GM21619 (cell line): ENCODE results near the gene TFAP2A.

Source experiments
- ATAC-seq: cut with Tn5 transposase; IDR thresholded peaks from one replicate; pipeline ENCODE4 v1.9.1; 2021; ENCODE audit not compliant: unreplicated experiment

TFAP2A gene

DNA sequence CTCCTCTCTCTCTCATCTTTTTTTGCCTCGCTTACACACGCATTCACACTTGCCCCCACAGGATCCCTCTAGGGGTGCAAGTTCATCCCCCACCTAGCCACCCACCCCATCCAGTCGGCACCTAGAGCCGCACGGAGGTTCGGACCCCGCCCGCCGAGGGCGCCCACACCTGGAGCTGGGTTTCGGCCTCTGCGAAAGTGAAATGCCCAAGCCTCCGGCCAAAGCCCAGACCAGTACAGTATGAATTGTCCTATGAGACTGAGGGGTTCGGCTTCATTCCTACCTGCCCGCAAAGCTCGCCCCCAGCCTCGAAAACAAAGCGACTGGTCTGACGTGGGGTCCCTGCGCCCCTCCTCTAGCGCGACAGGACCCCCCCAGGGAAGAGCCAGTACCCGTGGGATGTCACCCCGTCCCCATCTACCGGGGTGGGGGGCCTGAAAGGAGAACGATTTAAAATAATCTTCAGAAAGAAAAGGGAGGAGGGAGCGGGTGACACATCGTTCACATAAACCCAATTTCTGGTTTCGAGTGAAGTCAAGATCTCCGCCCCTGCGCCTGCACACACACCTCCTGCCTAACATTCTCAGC is 1.5 kb downstream of the TFAP2A start:
- ATAC-seq: no peak

DNA sequence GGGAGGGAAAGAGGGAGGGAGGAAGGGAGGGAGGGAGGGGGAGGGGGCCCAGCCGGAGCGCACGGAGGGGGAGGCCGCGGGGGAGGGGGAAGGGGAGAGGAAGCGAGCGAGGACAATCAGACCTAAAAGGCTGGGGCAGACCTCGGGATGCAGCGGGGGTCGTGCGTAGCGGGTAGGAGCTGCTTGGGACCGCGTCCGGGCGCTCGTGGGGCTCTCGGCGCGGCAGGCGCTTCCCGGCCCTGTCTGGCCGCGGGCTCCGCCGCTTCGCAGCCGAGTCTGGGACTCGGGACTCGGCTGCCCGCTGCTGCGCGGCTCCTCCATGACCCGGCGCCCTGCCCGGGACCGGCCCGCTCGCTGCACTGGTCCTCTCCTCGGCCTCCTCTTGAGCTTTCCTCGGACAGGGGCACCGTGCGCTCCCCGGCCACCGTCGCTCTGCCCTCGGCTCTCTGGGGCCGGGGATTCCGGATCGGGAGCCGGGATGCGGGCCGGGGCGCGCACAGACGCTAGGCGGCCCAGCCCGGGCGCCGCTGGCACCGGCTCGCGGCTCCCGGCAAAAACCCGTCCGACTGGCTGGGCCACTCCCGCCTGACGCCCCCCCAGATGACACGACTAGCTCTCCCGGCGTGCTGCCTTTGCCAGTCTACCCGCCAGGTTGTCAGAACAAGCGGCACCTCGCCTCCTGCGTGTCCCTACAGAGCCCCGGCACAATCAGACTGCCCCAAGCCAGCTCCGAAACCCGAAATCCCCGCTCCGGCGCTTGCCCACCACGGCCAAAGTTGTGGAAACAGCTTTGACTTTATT is 2.2 kb downstream of the TFAP2A start:
- peak; percentile 30 for ATAC-seq

DNA sequence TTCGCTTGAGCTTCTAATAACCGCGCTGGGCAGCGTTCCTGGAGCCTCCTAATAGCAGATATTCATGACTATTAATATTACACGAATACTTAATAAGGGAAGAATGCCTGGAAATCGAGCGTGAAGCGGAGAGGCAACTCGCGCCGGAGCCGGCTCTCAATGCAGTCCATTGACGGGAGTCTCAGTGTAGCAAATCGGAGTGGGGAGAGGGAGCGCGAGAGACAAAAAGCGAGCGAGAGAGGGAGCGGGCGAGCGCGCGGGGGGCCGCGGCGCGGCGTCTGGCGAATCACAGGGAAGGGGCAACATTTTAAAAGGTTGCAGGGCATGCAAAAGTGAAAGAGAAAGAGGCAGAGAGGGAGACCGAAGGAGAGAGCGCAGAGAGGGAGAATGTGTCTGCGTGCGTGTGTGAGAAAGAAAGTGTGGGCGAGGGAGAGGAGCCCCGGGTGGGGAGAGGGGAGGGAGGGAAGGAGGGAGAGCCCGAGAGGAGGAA is 2.9 kb downstream of the TFAP2A start:
- peak; percentile 48 for ATAC-seq

DNA sequence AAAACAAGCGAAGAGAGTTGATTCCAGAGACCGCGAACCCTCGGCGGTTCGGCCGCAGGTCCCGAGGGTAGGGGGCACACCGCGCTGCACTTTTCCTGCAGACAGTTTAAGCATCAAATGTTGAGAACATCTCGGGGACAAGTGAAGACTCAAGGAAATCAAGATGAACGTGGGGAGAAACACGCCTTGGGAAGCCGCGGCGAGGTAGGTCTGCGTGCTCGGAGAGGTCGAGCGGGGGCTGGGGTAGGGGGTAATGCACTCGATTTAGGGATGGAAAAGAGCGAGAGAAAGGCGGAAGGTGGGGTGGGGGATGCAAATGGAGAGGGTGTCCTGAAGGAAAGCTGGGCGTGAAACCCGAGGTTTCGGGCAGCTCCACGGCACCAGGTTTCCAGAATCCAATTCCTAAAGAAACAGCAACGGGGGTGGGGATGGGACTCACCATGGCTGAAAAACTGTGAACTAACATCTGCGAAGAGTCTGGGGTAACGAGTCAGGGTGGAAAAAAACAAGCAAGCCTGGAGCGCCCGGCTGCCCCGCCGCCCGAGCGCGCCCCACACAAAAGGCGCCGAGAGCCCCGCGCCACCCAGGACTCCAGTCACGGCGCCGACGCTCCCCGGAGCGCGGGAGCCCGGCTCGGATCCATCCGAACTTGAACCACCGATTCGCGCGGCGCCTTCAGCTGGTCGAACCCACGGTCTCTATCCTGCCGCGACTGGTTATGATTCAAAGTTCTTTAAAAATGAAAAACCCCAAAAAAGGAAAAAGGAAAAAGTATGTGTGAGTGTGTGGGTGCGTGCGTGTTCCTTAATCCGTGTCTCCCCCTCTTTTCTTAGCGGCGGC is 3.5 kb downstream of the TFAP2A start:
- ATAC-seq: no peak

DNA sequence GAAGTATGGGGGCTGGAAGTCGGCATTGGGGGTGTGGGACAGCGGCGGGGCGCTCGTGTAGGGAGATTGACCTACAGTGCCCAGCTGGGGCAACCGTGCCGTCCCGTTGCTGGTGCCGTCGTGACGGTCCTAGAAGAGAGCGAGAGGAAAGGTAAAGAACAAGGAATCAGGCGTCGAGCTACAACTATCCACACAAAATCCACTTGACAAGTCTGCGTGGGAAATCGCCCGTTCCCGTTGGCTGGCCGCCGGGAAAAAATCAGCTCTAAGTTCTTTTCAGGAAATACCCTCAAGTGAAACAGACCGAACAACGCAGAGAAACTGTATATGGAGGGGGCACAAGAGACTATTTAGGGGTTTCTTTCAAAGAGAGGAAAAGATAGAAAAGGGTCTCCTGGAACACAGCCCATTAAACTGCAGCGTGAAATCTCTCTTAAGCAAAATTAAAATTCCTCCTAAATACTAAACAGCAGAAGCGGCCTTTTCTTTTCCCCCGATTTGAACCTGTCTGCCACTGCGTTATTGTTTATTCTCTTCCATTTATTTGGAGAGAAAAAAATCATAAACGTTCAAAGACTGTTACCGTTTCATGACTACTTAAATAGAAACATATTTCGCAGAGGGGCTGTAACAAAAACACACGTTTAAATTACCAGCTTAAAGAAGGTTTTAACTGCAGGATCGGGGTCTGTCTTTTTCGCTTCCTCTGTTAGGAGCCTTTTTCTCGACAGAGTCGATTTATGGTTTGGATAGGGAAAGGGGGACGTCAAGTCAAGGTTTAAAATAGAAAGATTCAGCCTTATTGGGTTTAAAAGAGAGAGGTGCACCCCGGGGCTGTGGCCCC is 4.4 kb downstream of the TFAP2A start:
- no peak for ATAC-seq

DNA sequence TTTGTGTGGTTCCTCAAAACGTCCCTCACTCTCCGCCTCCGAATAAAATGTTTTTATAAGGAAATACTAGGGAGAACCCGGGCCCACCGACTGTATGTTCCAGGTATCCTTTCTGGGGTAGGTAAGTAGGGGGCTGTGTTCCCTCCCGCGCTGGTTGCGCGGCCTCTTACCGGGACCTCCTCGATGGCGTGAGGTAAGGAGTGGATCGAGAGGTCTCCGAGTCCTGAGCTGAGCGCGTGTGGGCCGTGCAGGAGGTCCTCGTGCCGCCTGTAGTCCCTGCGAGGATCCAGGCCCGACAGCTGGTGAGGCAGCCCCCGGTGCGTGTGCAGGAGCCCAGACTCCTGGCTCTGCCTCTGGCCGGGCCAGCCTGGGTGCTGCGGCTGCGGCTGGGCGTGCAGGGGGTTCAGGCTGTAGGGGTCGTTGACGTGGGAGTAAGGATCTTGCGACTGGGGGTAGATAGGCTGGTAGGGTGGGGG is 5.1 kb downstream of the TFAP2A start:
- no peak for ATAC-seq

DNA sequence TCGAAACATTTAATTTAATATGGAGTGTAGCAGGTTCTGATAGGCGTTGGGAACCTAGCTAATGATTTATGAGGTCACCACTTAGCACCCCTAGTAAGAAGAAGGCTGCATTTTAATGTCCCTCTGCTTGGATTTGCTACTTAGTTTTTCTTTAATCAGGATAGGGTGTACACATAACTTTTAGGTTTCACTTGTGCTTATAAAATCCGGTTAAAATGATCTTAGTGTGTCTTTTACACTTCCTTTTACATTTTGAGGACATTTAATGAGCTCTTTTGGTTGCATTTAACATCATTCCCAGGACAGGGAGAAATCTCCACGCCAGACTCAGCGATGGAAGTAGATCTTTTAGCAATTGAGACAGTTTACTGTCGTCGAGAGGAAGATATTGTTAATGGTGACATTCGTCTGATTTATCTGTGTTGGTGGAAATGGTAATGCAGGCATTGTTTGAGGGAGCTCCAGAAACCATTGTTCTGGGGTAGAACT is 5.6 kb downstream of the TFAP2A start:
- ATAC-seq: no peak

DNA sequence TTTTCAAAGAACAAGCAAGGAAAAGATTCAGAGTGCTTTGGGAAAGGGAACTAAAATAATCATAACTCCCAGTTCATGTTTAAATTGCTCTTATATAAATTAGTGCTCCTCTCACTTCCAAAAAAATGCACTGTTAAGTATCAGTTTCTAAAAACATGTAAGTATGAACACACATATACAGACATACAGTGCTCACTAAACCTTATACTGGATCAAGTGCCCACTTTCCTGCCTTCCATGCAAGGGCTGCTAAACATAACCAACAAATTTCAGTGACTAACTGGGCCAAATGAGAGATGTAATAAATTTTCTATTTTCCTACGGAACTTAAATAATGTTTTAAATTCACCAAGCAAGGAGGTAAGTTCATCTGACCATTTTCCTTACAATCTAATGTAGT is 6.4 kb downstream of the TFAP2A start:
- no peak for ATAC-seq

DNA sequence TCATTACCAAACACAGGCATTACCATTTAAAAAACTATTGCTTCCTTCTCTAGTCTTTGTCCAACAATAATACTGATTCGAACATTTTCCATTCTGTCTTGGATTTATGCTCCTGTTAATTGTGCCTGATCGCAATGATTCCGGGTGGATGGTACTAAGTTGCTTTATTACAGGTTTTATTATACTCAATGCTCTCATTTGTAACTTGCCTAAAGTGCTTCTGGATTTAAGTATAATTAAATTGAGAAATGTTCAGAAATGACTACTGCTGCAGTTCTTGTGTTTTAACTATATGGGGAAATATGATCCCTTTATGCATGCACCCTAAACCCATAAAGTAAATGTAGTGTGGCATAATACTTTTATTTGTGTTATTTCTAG is 7.2 kb downstream of the TFAP2A start:
- ATAC-seq: no peak

DNA sequence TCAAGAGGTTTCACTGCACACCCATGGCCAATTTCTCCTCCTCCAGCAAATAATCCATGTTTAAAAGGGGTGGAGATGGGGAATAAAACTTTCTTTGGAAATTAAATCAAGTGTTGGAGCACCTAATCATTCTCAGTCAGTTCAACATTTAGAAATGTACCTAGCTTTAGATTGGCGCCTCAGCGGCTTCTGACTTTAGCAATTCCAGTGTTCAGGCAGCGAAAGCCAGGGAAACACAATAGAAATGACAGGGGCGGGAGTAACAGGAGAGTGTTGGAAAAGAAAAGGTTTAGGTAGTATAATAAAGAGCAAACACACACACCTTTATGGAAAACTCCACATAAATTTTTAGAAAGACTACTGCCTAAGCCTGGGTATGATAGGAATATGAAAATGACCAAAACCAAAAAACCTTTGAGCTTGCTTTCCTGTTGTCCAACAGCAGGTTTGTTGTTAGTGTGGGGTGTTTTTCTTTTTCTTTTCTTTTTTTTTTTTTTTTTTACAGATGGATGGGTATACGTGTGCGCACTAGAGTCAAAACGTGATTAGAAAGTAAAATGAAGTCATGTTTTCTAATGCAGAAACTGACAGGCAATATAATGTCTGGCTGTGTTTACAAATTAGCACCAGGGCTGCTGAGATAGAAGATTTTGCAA is 7.7 kb downstream of the TFAP2A start:
- ATAC-seq: no peak

DNA sequence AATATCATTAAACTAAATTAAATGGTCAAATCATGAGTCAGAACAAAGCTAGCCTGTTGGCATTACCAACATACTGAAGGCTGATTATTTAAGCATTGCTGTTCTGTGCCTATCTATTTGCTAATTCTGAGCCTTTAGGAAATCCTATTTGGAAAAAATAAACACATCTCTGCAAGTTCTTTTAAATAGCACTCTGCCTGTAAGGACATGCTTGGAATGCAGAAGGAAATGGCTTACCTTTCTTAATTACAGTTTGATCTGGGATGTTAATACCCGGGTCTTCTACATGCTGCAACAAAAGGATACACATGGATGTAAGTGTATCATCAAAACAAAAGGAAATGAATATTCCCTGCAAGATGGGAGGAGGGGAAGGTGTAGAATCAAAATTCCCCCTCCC is 8.3 kb downstream of the TFAP2A start:
- no peak for ATAC-seq

DNA sequence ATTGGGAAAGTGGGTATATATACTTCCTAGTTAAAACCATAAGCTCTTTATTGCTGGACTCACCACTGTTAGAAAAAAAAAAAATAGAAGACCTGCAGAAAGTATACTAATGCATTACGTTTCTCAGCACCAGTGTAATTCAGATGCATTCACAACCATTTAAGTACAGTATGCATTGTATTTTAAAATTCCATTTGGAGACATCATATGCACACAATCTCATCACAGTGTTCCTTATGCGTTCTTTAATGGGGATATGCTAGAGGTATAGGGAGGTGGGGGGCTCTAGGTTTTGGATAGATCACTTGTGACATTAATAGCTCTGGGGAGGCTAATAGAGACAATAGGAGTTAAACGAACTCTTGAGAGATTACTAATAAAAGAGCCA is 9.4 kb downstream of the TFAP2A start:
- ATAC-seq: no peak

DNA sequence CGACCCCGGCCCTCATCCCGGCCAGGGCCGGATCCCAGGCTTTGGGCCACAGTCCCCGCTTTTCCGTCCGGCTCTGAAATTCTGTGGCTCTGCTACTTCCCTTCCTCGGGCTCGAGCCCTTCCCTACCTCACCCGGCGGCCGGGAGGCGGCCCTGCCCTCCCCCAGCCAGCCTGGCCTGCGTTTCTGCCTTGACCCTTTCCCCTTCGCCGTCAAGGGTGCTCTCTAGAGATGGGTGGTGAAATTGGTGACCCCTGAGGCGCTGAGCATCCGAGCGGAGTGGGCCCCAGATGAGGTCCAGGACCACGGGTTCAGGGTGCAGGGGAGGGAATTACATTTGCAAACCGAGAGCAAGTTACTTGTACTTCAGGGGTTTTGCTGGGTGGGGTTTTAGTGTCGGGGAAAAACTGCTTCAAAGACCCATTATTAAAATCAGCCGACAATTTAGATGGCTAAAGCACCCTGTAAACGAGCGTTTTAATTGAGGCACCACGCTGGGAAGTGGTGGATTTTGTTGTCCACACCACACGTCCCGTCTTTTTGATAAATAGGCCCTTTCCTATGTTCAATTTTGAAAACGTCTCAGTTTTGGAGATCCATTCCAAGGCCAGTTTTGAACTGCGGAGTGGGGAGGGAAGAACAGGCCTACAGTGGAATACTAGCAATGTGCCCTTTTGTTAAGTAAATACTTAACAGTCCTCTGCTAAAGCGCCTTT is 9.9 kb downstream of the TFAP2A start:
- ATAC-seq: peak; percentile 0

DNA sequence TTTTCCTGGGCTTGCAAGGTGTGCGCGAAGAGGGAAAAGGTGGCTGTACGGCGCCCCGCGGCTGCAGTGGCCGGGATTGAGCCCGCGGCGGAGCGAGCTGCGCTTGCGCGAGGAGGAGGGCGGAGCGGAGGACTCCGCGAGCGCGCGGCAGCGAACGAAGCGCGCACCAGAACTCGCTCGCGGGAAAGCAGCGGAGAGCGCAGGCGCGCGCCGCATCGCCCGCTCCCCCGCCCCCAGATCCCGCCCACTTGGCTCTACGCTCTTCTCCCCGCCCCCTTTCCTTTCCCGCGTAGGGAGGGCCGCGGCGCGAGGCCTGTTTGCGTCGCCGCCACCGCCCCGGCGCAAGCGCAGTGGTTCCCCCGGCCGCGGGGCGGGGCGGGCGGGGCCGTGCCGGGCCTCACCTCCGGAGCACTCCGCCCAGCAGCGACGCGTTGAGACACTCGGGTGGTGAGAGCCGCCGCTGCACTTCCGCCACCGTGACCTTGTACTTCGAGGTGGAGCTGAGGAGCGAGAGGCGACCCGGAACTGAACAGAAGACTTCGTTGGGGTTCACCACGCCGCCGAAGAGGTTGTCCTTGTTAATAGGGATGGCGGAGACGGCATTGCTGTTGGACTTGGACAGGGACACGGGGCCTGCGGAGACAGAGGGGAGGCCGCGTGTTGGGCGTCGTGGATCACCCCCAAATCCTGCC is 10.6 kb downstream of the TFAP2A start:
- peak; percentile 94 for ATAC-seq

DNA sequence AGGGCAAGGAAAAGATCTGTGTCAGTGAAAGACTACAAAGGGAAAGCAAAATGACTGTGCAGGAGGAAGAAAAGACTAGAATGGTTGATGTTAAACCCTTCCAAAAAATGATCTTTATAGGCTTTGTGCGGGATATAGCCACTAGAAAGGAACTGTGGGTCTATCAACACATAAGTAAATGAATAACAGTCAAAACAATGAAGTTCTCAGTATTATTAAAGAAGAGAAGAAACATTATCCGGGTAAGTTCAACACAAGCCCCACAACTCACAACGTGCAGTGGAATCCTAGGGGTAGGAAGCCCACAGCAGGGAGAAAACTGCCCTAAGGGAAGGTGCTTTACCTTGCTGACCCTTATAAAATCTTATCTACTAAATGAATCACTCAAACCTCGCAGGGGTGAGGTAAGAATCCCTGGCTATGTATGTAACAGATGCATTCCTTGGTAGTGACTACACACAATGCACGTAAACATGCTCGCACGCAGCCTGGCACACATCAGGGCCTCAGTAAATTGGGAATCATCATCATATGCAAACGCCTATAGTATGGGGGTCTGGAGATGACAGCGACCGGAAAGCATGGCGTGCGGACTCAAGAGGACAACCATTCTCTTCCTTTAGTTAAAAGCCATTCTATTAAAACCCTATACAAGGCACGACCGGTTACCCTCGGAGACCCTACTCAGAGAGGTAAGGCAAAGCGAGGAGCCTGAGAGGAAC is 11.3 kb downstream of the TFAP2A start:
- ATAC-seq: peak; percentile 26

DNA sequence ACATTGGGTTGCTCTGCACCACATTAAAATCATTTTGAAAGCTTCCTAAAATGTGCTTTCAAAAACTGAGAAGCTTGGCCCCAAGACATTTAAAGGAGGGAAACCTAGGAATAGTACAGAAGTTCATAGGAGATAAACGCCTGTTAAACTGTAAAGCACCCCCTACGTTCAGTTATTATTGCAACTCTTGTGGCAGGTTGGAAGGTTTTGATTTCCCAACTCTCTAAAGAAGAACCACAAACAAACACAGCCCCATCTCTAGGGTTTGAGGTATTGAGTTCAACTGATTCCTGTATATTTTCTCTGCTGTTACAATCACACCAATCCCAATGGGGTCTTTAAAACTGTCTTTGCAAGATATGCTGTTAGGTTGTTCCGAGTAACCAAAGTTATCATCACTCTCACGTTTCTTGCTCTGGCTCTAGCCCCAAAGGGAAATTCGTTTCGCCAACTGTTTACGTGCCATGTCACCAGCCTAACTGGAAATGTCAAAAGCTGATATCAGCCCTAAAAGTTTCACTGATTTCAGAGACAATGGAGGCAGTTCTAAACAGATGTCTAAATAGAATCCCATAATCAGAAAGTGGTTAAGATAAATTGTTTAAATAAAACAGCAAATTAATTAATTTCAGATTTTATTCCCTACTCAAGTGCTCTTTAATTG is 12.1 kb downstream of the TFAP2A start:
- ATAC-seq: no peak

DNA sequence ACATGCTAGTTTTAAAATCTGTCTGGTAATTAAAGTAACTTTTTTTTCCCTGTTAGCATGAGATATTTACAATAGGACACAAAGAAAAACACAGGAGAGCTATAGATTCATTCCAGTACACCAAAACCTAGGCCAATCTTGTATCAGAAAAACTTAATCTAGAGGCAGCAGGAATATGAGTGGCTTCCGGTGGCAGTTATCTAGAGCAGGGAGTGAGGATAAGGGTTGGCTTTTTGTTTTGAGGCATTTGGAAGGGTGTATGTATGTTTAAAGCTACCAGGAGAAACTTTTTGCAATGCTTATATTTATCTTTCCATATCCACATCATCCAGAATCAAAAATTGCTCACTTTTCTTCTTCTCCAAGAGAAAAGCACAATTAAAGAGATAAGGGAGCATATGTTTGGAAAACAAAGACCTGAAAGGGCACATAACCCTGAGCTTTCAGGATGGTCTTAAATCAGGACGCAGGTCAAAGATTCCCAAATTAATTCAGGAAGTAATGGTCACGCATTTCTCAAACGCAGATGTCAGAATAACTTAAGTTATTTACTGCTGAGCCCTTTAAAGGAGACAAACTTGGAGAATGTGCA is 13.1 kb downstream of the TFAP2A start:
- no peak for ATAC-seq
